WTC11 (cell line): Measurements from ENCODE around the gene PEX7. TPM values are rescaled to one million over a fixed set of nuclear protein-coding genes. Genes with fewer than 3 reads are reported as not detected.

ENCODE experiments used
- ATAC-seq: fragments of 200-7000 bp; cut with Tn5 transposase; 2 replicates; pipeline ENCODE4 v1.10.0; 2021; ENCODE audit warnings: mild to moderate bottlenecking, moderate library complexity
- CTCF ChIA-PET: fragments of 300-600 bp; sonication (Branson Sonifier 250); formaldehyde crosslinking; loops from one replicate; lab custom pipeline; 2021; ENCODE audit warnings: antibody characterized with exemption; lab: Charles Lee
- POLR2A ChIA-PET: fragments of 350-600 bp; sonication (Branson Sonifier 250); formaldehyde crosslinking; loops from one replicate; lab custom pipeline; 2021; ENCODE audit warnings: antibody characterized with exemption; lab: Charles Lee
- DNase-seq: peaks from one replicate; pipeline ENCODE4 v3.0.0; 2021; ENCODE audit warnings: low spot score
- H3K27ac Mint-ChIP-seq: 2 replicates; pipeline ENCODE4 v1.8.0; 2021; ENCODE audit warnings: mixed read lengths
- H3K27me3 Mint-ChIP-seq: 2 replicates; pipeline ENCODE4 v1.8.0; 2021; ENCODE audit warnings: low read depth, mild to moderate bottlenecking, moderate library complexity, mixed read lengths
- H3K36me3 Mint-ChIP-seq: 2 replicates; pipeline ENCODE4 v1.8.0; 2021; ENCODE audit warnings: mixed read lengths
- H3K4me1 Mint-ChIP-seq: 2 replicates; pipeline ENCODE4 v1.8.0; 2022; ENCODE audit warnings: mixed read lengths
- H3K4me3 Mint-ChIP-seq: 2 replicates; pipeline ENCODE4 v1.8.0; 2021; ENCODE audit warnings: mild to moderate bottlenecking, moderate library complexity, mixed read lengths
- H3K9me3 Mint-ChIP-seq: 2 replicates; pipeline ENCODE4 v1.8.0; 2021; ENCODE audit warnings: mixed read lengths
- ATF3 ChIP-seq: sonication (generic); formaldehyde crosslinking; conservative IDR thresholded peaks from 2 replicates; pipeline ENCODE4 v1.8.1; 2022; ENCODE audit warnings: mild to moderate bottlenecking, missing genetic modification reagents
- ATF6 ChIP-seq: sonication (generic); formaldehyde crosslinking; IDR thresholded peaks from 2 replicates; pipeline ENCODE4 v1.8.1; 2023; ENCODE audit warnings: mild to moderate bottlenecking, missing genetic modification reagents
- CBFB ChIP-seq: sonication (generic); formaldehyde crosslinking; IDR thresholded peaks from 2 replicates; pipeline ENCODE4 v1.8.1; 2022; ENCODE audit warnings: mild to moderate bottlenecking, low read depth, missing genetic modification reagents
- E2F1 ChIP-seq: sonication (generic); formaldehyde crosslinking; IDR thresholded peaks from 2 replicates; pipeline ENCODE4 v1.8.0; 2022; ENCODE audit warnings: mild to moderate bottlenecking, missing genetic modification reagents
- E2F4 ChIP-seq: sonication (generic); formaldehyde crosslinking; IDR thresholded peaks from 2 replicates; pipeline ENCODE4 v1.8.1; 2022; ENCODE audit warnings: low read depth, mild to moderate bottlenecking, moderate library complexity, missing genetic modification reagents, borderline replicate concordance
- E2F5 ChIP-seq: sonication (generic); formaldehyde crosslinking; IDR thresholded peaks from 2 replicates; pipeline ENCODE4 v1.8.1; 2022; ENCODE audit warnings: mild to moderate bottlenecking, moderate library complexity, missing genetic modification reagents
- ELF4 ChIP-seq: sonication (generic); formaldehyde crosslinking; IDR thresholded peaks from 2 replicates; pipeline ENCODE4 v1.8.1; 2022; ENCODE audit warnings: low read depth, mild to moderate bottlenecking, moderate library complexity, missing genetic modification reagents
- FOXJ3 ChIP-seq: sonication (generic); formaldehyde crosslinking; IDR thresholded peaks from 2 replicates; pipeline ENCODE4 v1.9.0; 2021; ENCODE audit warnings: missing genetic modification reagents, mild to moderate bottlenecking, borderline replicate concordance
- FOXP1 ChIP-seq: sonication (generic); formaldehyde crosslinking; IDR thresholded peaks from 2 replicates; pipeline ENCODE4 v1.8.0; 2022; ENCODE audit warnings: missing genetic modification reagents, mild to moderate bottlenecking, moderate library complexity, borderline replicate concordance
- MAX ChIP-seq: sonication (generic); formaldehyde crosslinking; IDR thresholded peaks from 2 replicates; pipeline ENCODE4 v1.8.0; 2022; ENCODE audit warnings: mild to moderate bottlenecking, missing genetic modification reagents
- NFE2L1 ChIP-seq: sonication (generic); formaldehyde crosslinking; IDR thresholded peaks from 2 replicates; pipeline ENCODE4 v1.8.1; 2023; ENCODE audit warnings: missing genetic modification reagents
- NR2C2 ChIP-seq: sonication (generic); formaldehyde crosslinking; IDR thresholded peaks from 2 replicates; pipeline ENCODE4 v1.8.0; 2022; ENCODE audit warnings: mild to moderate bottlenecking, missing genetic modification reagents
- OVOL2 ChIP-seq: fragments of 250-450 bp; sonication (Bioruptor Pico); IDR thresholded peaks from 2 replicates; pipeline ENCODE4 v1.9.0; 2021; ENCODE audit warnings: mild to moderate bottlenecking, borderline replicate concordance
- PRRX2 ChIP-seq: fragments of 250-450 bp; sonication (Bioruptor Pico); IDR thresholded peaks from 2 replicates; pipeline ENCODE4 v1.8.0; 2021; ENCODE audit warnings: mild to moderate bottlenecking
- RORB ChIP-seq: fragments of 250-450 bp; sonication (Bioruptor Pico); IDR thresholded peaks from 2 replicates; pipeline ENCODE4 v1.9.0; 2021; ENCODE audit warnings: mild to moderate bottlenecking
- SMAD3 ChIP-seq: sonication (generic); formaldehyde crosslinking; IDR thresholded peaks from 2 replicates; pipeline ENCODE4 v1.8.0; 2022; ENCODE audit warnings: missing genetic modification reagents, mild to moderate bottlenecking, borderline replicate concordance
- TCF7 ChIP-seq: sonication (generic); formaldehyde crosslinking; IDR thresholded peaks from 2 replicates; pipeline ENCODE4 v1.8.0; 2022; ENCODE audit warnings: mild to moderate bottlenecking, low read depth, missing genetic modification reagents, moderate library complexity
- ZNF121 ChIP-seq: sonication (generic); formaldehyde crosslinking; IDR thresholded peaks from 2 replicates; pipeline ENCODE4 v1.8.0; 2023; ENCODE audit warnings: missing genetic modification reagents
- ZNF232 ChIP-seq: sonication (generic); formaldehyde crosslinking; IDR thresholded peaks from 2 replicates; pipeline ENCODE4 v1.8.0; 2022; ENCODE audit warnings: mild to moderate bottlenecking, missing genetic modification reagents
- ZNF281 ChIP-seq: sonication (generic); formaldehyde crosslinking; IDR thresholded peaks from 2 replicates; pipeline ENCODE4 v1.8.0; 2023; ENCODE audit warnings: mild to moderate bottlenecking, missing genetic modification reagents
- ZNF423 ChIP-seq: fragments of 250-450 bp; sonication (Bioruptor Pico); IDR thresholded peaks from 2 replicates; pipeline ENCODE4 v2.1.2; 2022; ENCODE audit warnings: mild to moderate bottlenecking, moderate library complexity
- total RNA-seq: library from RNA; stranded (reverse); gene quantifications from 3 replicates; pipeline ENCODE4 v1.2.3, GENCODE V29; 2021

Gene PEX7
- total RNA-seq, 1 experiment from 2014 or later: 9.8 TPM

- H3K27ac Mint-ChIP-seq: no peak overlapping the region
- peaks cover 9% of the 10 kb centered on the region for H3K4me1 Mint-ChIP-seq
- no peaks in the 10 kb centered on the region for H3K9me3 Mint-ChIP-seq
- no peak overlapping the region for H3K4me3 Mint-ChIP-seq
- H3K36me3 Mint-ChIP-seq: no peaks in the 10 kb centered on the region
- CTCF ChIA-PET: no interaction called here
- TF ChIP-seq PRRX2 (CRISPR knock-in tag) (no peak), NR2C2 (no peak), ELF4 (CRISPR knock-in tag) (no peak), OVOL2 (CRISPR knock-in tag) (no peak), FOXJ3 (no peak), FOXP1 (CRISPR knock-in tag) (no peak)
- no peak for DNase-seq
- H3K27me3 Mint-ChIP-seq: no peaks in the 10 kb centered on the region; the same call in 1 of the 2 replicates
- ATAC-seq: no peak
- POLR2A ChIA-PET: no interaction called here
Observed at GRCh38 chr6:136775548-136775947, 46.8 kb upstream of the PEX7 start.

GRCh38 chr6:136777651-136778050 lies 44.7 kb upstream of the PEX7 start:
- Mint-ChIP-seq H3K27me3 (no peaks in the 10 kb centered on the region; the same call in 1 of the 2 replicates), H3K9me3 (no peaks in the 10 kb centered on the region), H3K36me3 (no peaks in the 10 kb centered on the region), H3K4me1 (peaks cover 8% of the 10 kb centered on the region), H3K4me3 (no peak overlapping the region)
- ChIA-PET CTCF (no interaction called here), POLR2A (no interaction called here)
- no peak for DNase-seq
- no peak for TF ChIP-seq ZNF423 (CRISPR knock-in tag)
- no peak for TF ChIP-seq NFE2L1 (CRISPR knock-in tag)
- no peak for TF ChIP-seq ZNF121 (CRISPR knock-in tag)
- no peak for TF ChIP-seq CBFB (CRISPR knock-in tag)
- no peak for TF ChIP-seq PRRX2 (CRISPR knock-in tag)
- no peak for TF ChIP-seq ATF6 (CRISPR knock-in tag)
- no peak for TF ChIP-seq RORB (CRISPR knock-in tag)
- TF ChIP-seq, all 79 proteins: peak for 0
- ATAC-seq: no peak
- no peak overlapping the region for H3K27ac Mint-ChIP-seq

GRCh38 chr6:136779682-136780081 lies 42.7 kb upstream of the PEX7 start:
- no peak overlapping the region for H3K4me3 Mint-ChIP-seq
- H3K9me3 Mint-ChIP-seq: no peaks in the 10 kb centered on the region
- H3K36me3 Mint-ChIP-seq: no peaks in the 10 kb centered on the region
- ATAC-seq: no peak
- no peak for DNase-seq
- no peaks in the 10 kb centered on the region for H3K4me1 Mint-ChIP-seq
- no peaks in the 10 kb centered on the region for H3K27me3 Mint-ChIP-seq
- POLR2A ChIA-PET: no interaction called here
- CTCF ChIA-PET: no interaction called here
- TF ChIP-seq FOXJ3 (no peak), ATF3 (no peak), MAX (CRISPR knock-in tag) (no peak), SMAD3 (CRISPR knock-in tag) (no peak), ZNF232 (no peak)
- no peak overlapping the region for H3K27ac Mint-ChIP-seq

- TF ChIP-seq ZNF281 (CRISPR knock-in tag) (no peak), OVOL2 (CRISPR knock-in tag) (no peak), E2F4 (CRISPR knock-in tag) (no peak), TCF7 (no peak), E2F1 (no peak), E2F5 (no peak)
- TF ChIP-seq, all 79 proteins: peak for 0
- Mint-ChIP-seq H3K9me3 (no peaks in the 10 kb centered on the region), H3K36me3 (no peaks in the 10 kb centered on the region), H3K4me1 (peaks cover 6% of the 10 kb centered on the region), H3K27me3 (no peaks in the 10 kb centered on the region), H3K27ac (no peak overlapping the region), H3K4me3 (no peak overlapping the region)
- CTCF ChIA-PET: interaction anchor here (2.7 kb wide), 1 partner anchor 11 kb away, joined by 16 read pairs; the partner anchor contains the start of gene MAP3K5
- POLR2A ChIA-PET: no interaction called here
- DNase-seq (no peak), ATAC-seq (no peak)
Observed at GRCh38 chr6:136780972-136781371, 41.4 kb upstream of the PEX7 start.
